Neural progenitor cell (in vitro differentiated cells): ENCODE results near the gene GUCA2A. TPM values are rescaled to one million over a fixed set of nuclear protein-coding genes. Genes with fewer than 3 reads are reported as not detected.

ENCODE experiments used
- DNase-seq: peaks from one replicate; pipeline ENCODE4 v3.0.0-alpha.2; 2016; ENCODE audit warnings: low spot score
- H2AFZ ChIP-seq: fragments of 200-600 bp; sonication (generic); replicated peaks from 2 replicates; pipeline ENCODE4 v1.6.1; 2016; ENCODE audit warnings: antibody characterized with exemption
- H3F3A ChIP-seq: fragments of 200-600 bp; sonication (generic); 2 replicates; pipeline ENCODE4 v1.6.1; 2016; ENCODE audit warnings: antibody characterized with exemption, low read depth
- H3K27ac ChIP-seq: fragments of 200-600 bp; sonication (generic); 2 replicates; pipeline ENCODE4 v1.5.1; 2016; ENCODE audit warnings: mild to moderate bottlenecking
- H3K27me3 ChIP-seq: fragments of 200-600 bp; sonication (generic); 2 replicates; pipeline ENCODE4 v1.6.1; 2016; ENCODE audit warnings: mild to moderate bottlenecking, moderate library complexity
- H3K36me3 ChIP-seq: fragments of 200-600 bp; sonication (generic); 2 replicates; pipeline ENCODE4 v1.5.1; 2016
- H3K4me1 ChIP-seq: fragments of 200-600 bp; sonication (generic); 2 replicates; pipeline ENCODE4 v1.6.1; 2016; ENCODE audit warnings: mixed run types
- H3K4me2 ChIP-seq: fragments of 200-600 bp; sonication (generic); 2 replicates; pipeline ENCODE4 v1.6.1; 2016
- H3K4me3 ChIP-seq: fragments of 200-600 bp; sonication (generic); 2 replicates; pipeline ENCODE4 v1.5.1; 2016
- H3K79me2 ChIP-seq: fragments of 200-600 bp; sonication (generic); 2 replicates; pipeline ENCODE4 v1.6.1; 2016; ENCODE audit warnings: low read depth
- H3K9ac ChIP-seq: fragments of 200-600 bp; sonication (generic); 2 replicates; pipeline ENCODE4 v1.6.1; 2016
- H3K9me3 ChIP-seq: fragments of 200-600 bp; sonication (generic); 2 replicates; pipeline ENCODE4 v1.5.1; 2016; ENCODE audit warnings: low read depth
- H4K20me1 ChIP-seq: fragments of 200-600 bp; sonication (generic); 2 replicates; pipeline ENCODE4 v1.6.1; 2016; ENCODE audit warnings: low read depth
- H3K27ac Mint-ChIP-seq: 3 replicates; pipeline ENCODE4 v1.8.0; 2021; ENCODE audit warnings: mixed read lengths
- H3K27me3 Mint-ChIP-seq: 2 replicates; pipeline ENCODE4 v1.8.0; 2022; ENCODE audit warnings: low read depth, mild to moderate bottlenecking, inconsistent platforms, moderate library complexity, mixed read lengths; ENCODE audit not compliant: insufficient read depth
- H3K36me3 Mint-ChIP-seq: 3 replicates; pipeline ENCODE4 v1.8.0; 2021; ENCODE audit warnings: mixed read lengths
- H3K4me1 Mint-ChIP-seq: 3 replicates; pipeline ENCODE4 v1.8.0; 2021; ENCODE audit warnings: mixed read lengths
- H3K4me3 Mint-ChIP-seq: 3 replicates; pipeline ENCODE4 v1.8.0; 2021; ENCODE audit warnings: mild to moderate bottlenecking, moderate library complexity, mixed read lengths
- H3K9me3 Mint-ChIP-seq: 3 replicates; pipeline ENCODE4 v1.8.0; 2020; ENCODE audit warnings: mixed read lengths
- EZH2 ChIP-seq: fragments of 200-600 bp; sonication (generic); IDR thresholded peaks from 2 replicates; pipeline ENCODE4 v1.6.1; 2017; ENCODE audit warnings: antibody characterized with exemption, mild to moderate bottlenecking, moderate library complexity
- EZH2phosphoT487 ChIP-seq: fragments of 200-600 bp; sonication (generic); IDR thresholded peaks from 2 replicates; pipeline ENCODE4 v1.6.1; 2017; ENCODE audit warnings: antibody characterized with exemption
- total RNA-seq: library from RNA; depleted of rRNA; stranded (reverse); fragments of >200 nt; gene quantifications from 2 replicates; pipeline ENCODE4 v1.2.3, GENCODE V29; 2015; ENCODE audit warnings: low replicate concordance
- TF ChIP-seq, protein P1 (sequence below): fragments of 200-600 bp; sonication (generic); IDR thresholded peaks from 2 replicates; pipeline ENCODE4 v1.5.1; 2017; ENCODE audit warnings: antibody characterized with exemption, mild to moderate bottlenecking

GUCA2A gene
- total RNA-seq, 1 donor from 2014 or later: not detected

GRCh38 chr1:42178249-42178648 is 13.7 kb upstream of the GUCA2A start:
- no peaks in the 10 kb centered on the region for H3K9me3 Mint-ChIP-seq
- TF ChIP-seq EZH2 (no peak), EZH2phosphoT487 (no peak)
- TF ChIP-seq, protein P1, sequence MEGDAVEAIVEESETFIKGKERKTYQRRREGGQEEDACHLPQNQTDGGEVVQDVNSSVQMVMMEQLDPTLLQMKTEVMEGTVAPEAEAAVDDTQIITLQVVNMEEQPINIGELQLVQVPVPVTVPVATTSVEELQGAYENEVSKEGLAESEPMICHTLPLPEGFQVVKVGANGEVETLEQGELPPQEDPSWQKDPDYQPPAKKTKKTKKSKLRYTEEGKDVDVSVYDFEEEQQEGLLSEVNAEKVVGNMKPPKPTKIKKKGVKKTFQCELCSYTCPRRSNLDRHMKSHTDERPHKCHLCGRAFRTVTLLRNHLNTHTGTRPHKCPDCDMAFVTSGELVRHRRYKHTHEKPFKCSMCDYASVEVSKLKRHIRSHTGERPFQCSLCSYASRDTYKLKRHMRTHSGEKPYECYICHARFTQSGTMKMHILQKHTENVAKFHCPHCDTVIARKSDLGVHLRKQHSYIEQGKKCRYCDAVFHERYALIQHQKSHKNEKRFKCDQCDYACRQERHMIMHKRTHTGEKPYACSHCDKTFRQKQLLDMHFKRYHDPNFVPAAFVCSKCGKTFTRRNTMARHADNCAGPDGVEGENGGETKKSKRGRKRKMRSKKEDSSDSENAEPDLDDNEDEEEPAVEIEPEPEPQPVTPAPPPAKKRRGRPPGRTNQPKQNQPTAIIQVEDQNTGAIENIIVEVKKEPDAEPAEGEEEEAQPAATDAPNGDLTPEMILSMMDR: no peak
- no peaks in the 10 kb centered on the region for H3K4me1 Mint-ChIP-seq
- peaks cover 3% of the 10 kb centered on the region for H3K36me3 Mint-ChIP-seq
- Histone ChIP-seq H3K9me3 (no peaks in the 10 kb centered on the region), H4K20me1 (peaks cover 5% of the 10 kb centered on the region), H3K79me2 (no peaks in the 10 kb centered on the region), H3K27me3 (no peaks in the 10 kb centered on the region), H3K9ac (no peak overlapping the region), H3K4me2 (no peak overlapping the region), H3F3A (peaks cover 7% of the 10 kb centered on the region), H3K4me3 (no peak overlapping the region), H3K27ac (peak overlapping the region; percentile 26), H2AFZ (no peak overlapping the region), H3K4me1 (peaks cover 3% of the 10 kb centered on the region), H3K36me3 (no peaks in the 10 kb centered on the region)
- H3K27ac Mint-ChIP-seq: no peak overlapping the region
- H3K4me3 Mint-ChIP-seq: no peak overlapping the region
- peaks cover 2% of the 10 kb centered on the region for H3K27me3 Mint-ChIP-seq
- DNase-seq: no peak

DNA sequence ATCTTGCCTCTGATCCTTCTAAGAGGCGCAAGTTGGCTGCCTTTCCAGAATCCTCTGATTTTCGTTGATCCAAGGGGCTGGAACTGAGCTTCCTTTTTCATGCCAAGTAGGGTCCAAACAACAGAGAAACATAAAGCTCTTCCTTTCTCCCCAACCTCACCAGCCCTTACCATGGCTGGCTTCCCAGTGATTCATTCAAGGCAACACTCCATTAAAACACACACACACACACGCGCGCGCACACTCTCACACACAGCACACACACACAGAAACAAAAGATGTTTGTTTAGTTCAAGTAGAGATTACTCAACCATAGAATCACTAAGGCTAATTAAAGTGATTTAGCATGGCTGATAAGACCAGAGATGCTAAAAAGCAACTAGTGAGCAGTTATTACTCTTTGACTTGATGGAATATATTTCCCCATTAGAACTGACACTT is 13.0 kb upstream of the GUCA2A start:
- Mint-ChIP-seq H3K36me3 (peaks cover 3% of the 10 kb centered on the region), H3K27ac (no peak overlapping the region), H3K4me3 (no peak overlapping the region), H3K27me3 (peaks cover 2% of the 10 kb centered on the region), H3K9me3 (no peaks in the 10 kb centered on the region), H3K4me1 (no peaks in the 10 kb centered on the region)
- H3K4me1 ChIP-seq: peaks cover 3% of the 10 kb centered on the region
- H4K20me1 ChIP-seq: peaks cover 5% of the 10 kb centered on the region
- H3K4me3 ChIP-seq: no peak overlapping the region
- no peak for DNase-seq
- no peak overlapping the region for H2AFZ ChIP-seq
- H3K79me2 ChIP-seq: no peaks in the 10 kb centered on the region
- no peaks in the 10 kb centered on the region for H3K36me3 ChIP-seq
- peaks cover 7% of the 10 kb centered on the region for H3F3A ChIP-seq
- H3K9me3 ChIP-seq: no peaks in the 10 kb centered on the region
- TF ChIP-seq EZH2phosphoT487 (no peak), EZH2 (no peak)
- TF ChIP-seq, protein P1: no peak
- no peak overlapping the region for H3K9ac ChIP-seq
- peak overlapping the region; percentile 26 for H3K27ac ChIP-seq
- H3K27me3 ChIP-seq: no peaks in the 10 kb centered on the region
- no peak overlapping the region for H3K4me2 ChIP-seq

DNA sequence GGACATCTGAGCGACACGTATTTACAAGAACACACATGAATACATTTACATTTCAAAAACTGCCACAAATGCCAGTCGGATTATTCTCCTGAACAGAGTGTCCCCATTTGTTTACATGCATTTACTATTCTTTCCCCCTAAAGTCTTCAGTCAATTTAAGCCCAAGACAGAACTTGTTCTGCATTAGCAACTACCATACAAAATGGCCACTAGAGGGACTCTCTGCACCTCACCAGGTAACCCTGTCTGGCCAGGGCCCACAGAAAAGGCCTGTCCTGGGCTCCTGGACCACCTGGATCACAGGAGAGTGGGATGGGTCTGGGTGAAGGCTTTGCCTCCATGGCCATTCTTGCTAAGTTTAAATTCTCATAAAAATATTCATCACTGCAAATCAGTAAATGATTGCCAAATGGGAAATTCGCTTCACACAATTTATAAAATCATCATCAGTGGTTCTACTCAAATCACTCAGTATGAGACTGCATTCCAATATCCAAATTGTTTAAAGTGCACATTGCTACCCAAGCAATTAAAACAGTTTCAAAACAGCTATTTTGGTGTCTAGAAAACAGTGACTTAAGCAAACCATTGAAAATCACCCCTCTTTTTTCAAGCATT is 12.5 kb upstream of the GUCA2A start:
- Mint-ChIP-seq H3K27ac (no peak overlapping the region), H3K27me3 (peaks cover 2% of the 10 kb centered on the region), H3K36me3 (peaks cover 3% of the 10 kb centered on the region), H3K9me3 (no peaks in the 10 kb centered on the region), H3K4me1 (no peaks in the 10 kb centered on the region), H3K4me3 (no peak overlapping the region)
- peak overlapping the region; percentile 2 for H3K27ac ChIP-seq
- peaks cover 5% of the 10 kb centered on the region for H4K20me1 ChIP-seq
- no peak overlapping the region for H3K4me3 ChIP-seq
- TF ChIP-seq EZH2 (no peak), EZH2phosphoT487 (no peak)
- TF ChIP-seq, protein P1: peak; percentile 89
- H2AFZ ChIP-seq: no peak overlapping the region
- H3K36me3 ChIP-seq: no peaks in the 10 kb centered on the region
- DNase-seq: peak; percentile 72
- H3K79me2 ChIP-seq: no peaks in the 10 kb centered on the region
- H3K4me2 ChIP-seq: no peak overlapping the region
- H3K9me3 ChIP-seq: no peaks in the 10 kb centered on the region
- H3F3A ChIP-seq: peaks cover 7% of the 10 kb centered on the region
- H3K4me1 ChIP-seq: peaks cover 3% of the 10 kb centered on the region
- H3K27me3 ChIP-seq: no peaks in the 10 kb centered on the region
- no peak overlapping the region for H3K9ac ChIP-seq
